A549 (cell line): Measurements from ENCODE around the gene PCBP3.

ENCODE experiments used
- CBX2 ChIP-seq: fragments of 200-600 bp; sonication (generic); IDR thresholded peaks from 2 replicates; pipeline ENCODE4 v1.6.1; 2016; ENCODE audit warnings: low read depth, mild to moderate bottlenecking, borderline replicate concordance
- EP300 ChIP-seq, 2 experiments: fragments of >200 bp; sonication (Bioruptor Twin); formaldehyde crosslinking; IDR thresholded peaks; 2 replicates in 1 of 2; 3 replicates in 1 of 2; pipeline ENCODE4 v1.6.1; 2016 to 2017
- HMGXB4 ChIP-seq: fragments of 250-450 bp; sonication (Bioruptor Pico); IDR thresholded peaks from 2 replicates; pipeline ENCODE4 v1.5.0; 2021; ENCODE audit warnings: mild to moderate bottlenecking, moderate library complexity, borderline replicate concordance
- POLR2A ChIP-seq: IDR thresholded peaks from 2 replicates; pipeline ENCODE4 v1.6.1; 2012; ENCODE audit warnings: mild to moderate bottlenecking, low read length
- ZSCAN20 ChIP-seq: fragments of 250-450 bp; sonication (Bioruptor Pico); IDR thresholded peaks from 2 replicates; pipeline ENCODE4 v1.8.0; 2022; ENCODE audit warnings: mild to moderate bottlenecking, moderate library complexity
- TF ChIP-seq, protein P1 (sequence below): fragments of >200 bp; sonication (Bioruptor Twin); formaldehyde crosslinking; IDR thresholded peaks from 3 replicates; pipeline ENCODE4 v1.5.1; 2016
- TF ChIP-seq, protein P2 (sequence below): fragments of 450-650 bp; IDR thresholded peaks from 2 replicates; pipeline ENCODE4 v1.6.1; 2014; ENCODE audit warnings: antibody characterized with exemption

- TF ChIP-seq POLR2A (no peak), EP300 (IDR thresholded peaks at IDR 0.05) (no peak), CBX2 (no peak), ZSCAN20 (CRISPR knock-in tag) (no peak), HMGXB4 (no peak)
- TF ChIP-seq, protein P1, sequence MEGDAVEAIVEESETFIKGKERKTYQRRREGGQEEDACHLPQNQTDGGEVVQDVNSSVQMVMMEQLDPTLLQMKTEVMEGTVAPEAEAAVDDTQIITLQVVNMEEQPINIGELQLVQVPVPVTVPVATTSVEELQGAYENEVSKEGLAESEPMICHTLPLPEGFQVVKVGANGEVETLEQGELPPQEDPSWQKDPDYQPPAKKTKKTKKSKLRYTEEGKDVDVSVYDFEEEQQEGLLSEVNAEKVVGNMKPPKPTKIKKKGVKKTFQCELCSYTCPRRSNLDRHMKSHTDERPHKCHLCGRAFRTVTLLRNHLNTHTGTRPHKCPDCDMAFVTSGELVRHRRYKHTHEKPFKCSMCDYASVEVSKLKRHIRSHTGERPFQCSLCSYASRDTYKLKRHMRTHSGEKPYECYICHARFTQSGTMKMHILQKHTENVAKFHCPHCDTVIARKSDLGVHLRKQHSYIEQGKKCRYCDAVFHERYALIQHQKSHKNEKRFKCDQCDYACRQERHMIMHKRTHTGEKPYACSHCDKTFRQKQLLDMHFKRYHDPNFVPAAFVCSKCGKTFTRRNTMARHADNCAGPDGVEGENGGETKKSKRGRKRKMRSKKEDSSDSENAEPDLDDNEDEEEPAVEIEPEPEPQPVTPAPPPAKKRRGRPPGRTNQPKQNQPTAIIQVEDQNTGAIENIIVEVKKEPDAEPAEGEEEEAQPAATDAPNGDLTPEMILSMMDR, result no peak
- TF ChIP-seq, protein P2, sequence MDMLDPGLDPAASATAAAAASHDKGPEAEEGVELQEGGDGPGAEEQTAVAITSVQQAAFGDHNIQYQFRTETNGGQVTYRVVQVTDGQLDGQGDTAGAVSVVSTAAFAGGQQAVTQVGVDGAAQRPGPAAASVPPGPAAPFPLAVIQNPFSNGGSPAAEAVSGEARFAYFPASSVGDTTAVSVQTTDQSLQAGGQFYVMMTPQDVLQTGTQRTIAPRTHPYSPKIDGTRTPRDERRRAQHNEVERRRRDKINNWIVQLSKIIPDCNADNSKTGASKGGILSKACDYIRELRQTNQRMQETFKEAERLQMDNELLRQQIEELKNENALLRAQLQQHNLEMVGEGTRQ, result no peak
Observed at GRCh38 chr21:45983981-45984551, 340.5 kb downstream of the PCBP3 start.
